ENCODE results near the gene PCDH9. TPM values are rescaled to one million over a fixed set of nuclear protein-coding genes. Genes with fewer than 3 reads are reported as not detected.

Gene PCDH9
- total RNA-seq, 2 donors from 2014 or later: 0.95 to 1.8 TPM

DNA sequence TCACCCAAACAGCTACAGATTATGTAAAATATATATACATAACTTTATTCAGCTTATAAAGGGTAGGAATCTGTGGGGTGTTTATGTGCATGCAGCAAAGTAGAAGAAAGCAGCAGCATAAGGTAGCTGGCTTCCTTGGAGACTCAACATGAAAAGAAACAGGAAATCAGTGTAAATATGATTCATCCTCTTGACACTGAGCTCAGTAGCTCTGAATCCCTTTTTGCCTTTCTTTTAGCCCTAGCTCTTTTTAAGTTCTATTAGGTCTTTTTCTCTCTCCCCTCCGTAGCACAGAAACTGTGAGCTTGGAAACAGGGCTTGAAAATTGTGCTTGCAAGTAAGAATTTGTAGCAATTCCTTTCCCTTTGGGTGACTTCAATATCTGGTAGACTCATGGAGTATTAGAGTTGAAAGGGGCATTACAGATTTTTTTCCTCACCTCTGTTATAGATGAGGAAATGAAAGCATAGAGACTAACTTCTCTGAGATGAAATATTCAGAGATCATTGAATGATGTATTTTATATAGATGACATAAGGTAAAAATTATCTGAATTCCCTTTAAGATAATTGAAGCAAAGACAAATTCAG, 314.4 kb downstream of the PCDH9 start:
- no peaks in the 10 kb centered on the region for H3K36me3 Mint-ChIP-seq (ENCODE audit: low read depth)

DNA sequence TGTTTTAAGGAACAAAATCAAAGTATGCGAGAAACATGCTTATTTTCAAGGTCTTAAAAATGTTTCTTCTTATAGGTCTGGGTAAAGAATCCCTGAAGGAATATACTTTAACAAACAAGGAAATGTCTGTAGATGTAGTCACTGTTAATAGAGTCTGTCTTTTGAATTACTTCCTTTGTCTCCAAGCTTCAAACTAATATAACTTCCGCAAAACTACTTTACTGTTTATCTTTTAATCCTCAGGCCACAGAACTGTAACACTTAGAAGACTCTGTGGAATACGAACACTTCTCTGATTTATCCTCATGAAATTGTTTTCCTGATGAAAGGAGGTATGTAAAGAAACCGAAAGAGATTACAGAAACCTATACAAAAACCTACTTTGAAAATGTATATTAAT, 316.0 kb downstream of the PCDH9 start:
- Mint-ChIP-seq H3K36me3 (ENCODE audit: low read depth) (no peaks in the 10 kb centered on the region), H3K27me3 (ENCODE audit: insufficient read depth) (no peaks in the 10 kb centered on the region), H3K9me3 (no peaks in the 10 kb centered on the region), H3K4me1 (no peaks in the 10 kb centered on the region), H3K27ac (no peak overlapping the region), H3K4me3 (no peak overlapping the region)
- Histone ChIP-seq H3K36me3 (ENCODE audit: control insufficient read depth, insufficient read depth, low read length) (no peaks in the 10 kb centered on the region), H3K9me3 (ENCODE audit: control insufficient read depth, low read length) (no peaks in the 10 kb centered on the region), H3K4me3 (ENCODE audit: low read length) (no peak overlapping the region), H3K27me3 (ENCODE audit: control insufficient read depth, insufficient read depth, low read length, poor library complexity, severe bottlenecking) (no peaks in the 10 kb centered on the region), H3K4me1 (ENCODE audit: control insufficient read depth, insufficient read depth, low read length) (no peaks in the 10 kb centered on the region), H3K27ac (ENCODE audit: low read depth, low read length) (no peak overlapping the region), H3K9ac (ENCODE audit: extremely low read depth, low read length, poor library complexity, severe bottlenecking) (no peak overlapping the region)
- TF ChIP-seq, protein P1, sequence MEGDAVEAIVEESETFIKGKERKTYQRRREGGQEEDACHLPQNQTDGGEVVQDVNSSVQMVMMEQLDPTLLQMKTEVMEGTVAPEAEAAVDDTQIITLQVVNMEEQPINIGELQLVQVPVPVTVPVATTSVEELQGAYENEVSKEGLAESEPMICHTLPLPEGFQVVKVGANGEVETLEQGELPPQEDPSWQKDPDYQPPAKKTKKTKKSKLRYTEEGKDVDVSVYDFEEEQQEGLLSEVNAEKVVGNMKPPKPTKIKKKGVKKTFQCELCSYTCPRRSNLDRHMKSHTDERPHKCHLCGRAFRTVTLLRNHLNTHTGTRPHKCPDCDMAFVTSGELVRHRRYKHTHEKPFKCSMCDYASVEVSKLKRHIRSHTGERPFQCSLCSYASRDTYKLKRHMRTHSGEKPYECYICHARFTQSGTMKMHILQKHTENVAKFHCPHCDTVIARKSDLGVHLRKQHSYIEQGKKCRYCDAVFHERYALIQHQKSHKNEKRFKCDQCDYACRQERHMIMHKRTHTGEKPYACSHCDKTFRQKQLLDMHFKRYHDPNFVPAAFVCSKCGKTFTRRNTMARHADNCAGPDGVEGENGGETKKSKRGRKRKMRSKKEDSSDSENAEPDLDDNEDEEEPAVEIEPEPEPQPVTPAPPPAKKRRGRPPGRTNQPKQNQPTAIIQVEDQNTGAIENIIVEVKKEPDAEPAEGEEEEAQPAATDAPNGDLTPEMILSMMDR (conservative IDR thresholded peaks at IDR 0.05): no peak
- WGBS, 2 experiments (ENCODE audit: insufficient coverage in 1 of 2, insufficient read length in 1 of 2): 83 to 90% methylated on average over 1 to 2 of the region's 4 CpGs
- DNase-seq: no peak

More for the DNA sequence above, 314.4 kb downstream of the PCDH9 start:
- TF ChIP-seq, protein P1 (conservative IDR thresholded peaks at IDR 0.05): no peak
- Mint-ChIP-seq H3K4me3 (no peak overlapping the region), H3K9me3 (no peaks in the 10 kb centered on the region), H3K4me1 (peaks cover 3% of the 10 kb centered on the region), H3K27ac (no peak overlapping the region), H3K27me3 (ENCODE audit: insufficient read depth) (no peaks in the 10 kb centered on the region)
- DNase-seq: no peak
- 92% methylated on average over 1 of the region's 1 CpG; no CpG with 5 or more reads in 1 of the 2 experiments for WGBS, 2 experiments (ENCODE audit: insufficient coverage in 1 of 2, insufficient read length in 1 of 2)
- Histone ChIP-seq H3K9me3 (ENCODE audit: control insufficient read depth, low read length) (no peaks in the 10 kb centered on the region), H3K4me1 (ENCODE audit: control insufficient read depth, insufficient read depth, low read length) (no peaks in the 10 kb centered on the region), H3K27me3 (ENCODE audit: control insufficient read depth, insufficient read depth, low read length, poor library complexity, severe bottlenecking) (no peaks in the 10 kb centered on the region), H3K9ac (ENCODE audit: extremely low read depth, low read length, poor library complexity, severe bottlenecking) (no peak overlapping the region), H3K36me3 (ENCODE audit: control insufficient read depth, insufficient read depth, low read length) (no peaks in the 10 kb centered on the region), H3K4me3 (ENCODE audit: low read length) (no peak overlapping the region), H3K27ac (ENCODE audit: low read depth, low read length) (no peak overlapping the region)

DNA sequence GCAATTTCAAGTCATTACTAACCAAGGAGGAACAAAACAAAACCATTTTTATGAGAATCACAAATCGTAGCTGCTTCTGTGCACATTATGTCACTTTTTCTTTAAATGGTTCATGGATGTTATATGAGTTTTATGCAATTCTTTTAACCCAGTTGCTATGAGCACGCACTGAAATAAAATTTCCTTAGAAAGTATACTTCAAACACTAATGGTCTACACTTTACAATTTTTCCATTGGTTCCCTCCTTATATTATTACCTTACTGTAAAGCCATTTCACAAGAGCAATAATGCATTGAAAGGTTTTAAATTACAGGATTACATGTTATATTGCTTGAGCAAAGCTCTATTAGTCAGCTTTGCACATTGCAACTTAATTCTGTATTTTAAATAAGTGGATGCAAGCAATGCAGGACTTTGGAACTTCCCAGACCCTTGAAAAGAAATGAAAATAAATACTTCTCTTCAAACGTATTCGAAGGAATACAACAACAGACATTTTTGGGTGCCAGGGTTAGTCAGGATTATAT, 318.7 kb downstream of the PCDH9 start:
- H3K4me1 ChIP-seq (ENCODE audit: control insufficient read depth, insufficient read depth, low read length): no peaks in the 10 kb centered on the region
- no peaks in the 10 kb centered on the region for H3K9me3 ChIP-seq (ENCODE audit: control insufficient read depth, low read length)
- TF ChIP-seq, protein P1 (conservative IDR thresholded peaks at IDR 0.05): no peak
- H3K27me3 Mint-ChIP-seq (ENCODE audit: insufficient read depth): no peaks in the 10 kb centered on the region
- no peak overlapping the region for H3K27ac Mint-ChIP-seq
- WGBS, 2 experiments (ENCODE audit: insufficient coverage in 1 of 2, insufficient read length in 1 of 2): 94% methylated on average over 4 of the region's 4 CpGs; no CpG with 5 or more reads in 1 of the 2 experiments
- no peaks in the 10 kb centered on the region for H3K27me3 ChIP-seq (ENCODE audit: control insufficient read depth, insufficient read depth, low read length, poor library complexity, severe bottlenecking)
- no peaks in the 10 kb centered on the region for H3K9me3 Mint-ChIP-seq
- no peak overlapping the region for H3K4me3 Mint-ChIP-seq
- H3K27ac ChIP-seq (ENCODE audit: low read depth, low read length): no peak overlapping the region
- H3K4me3 ChIP-seq (ENCODE audit: low read length): no peak overlapping the region
- H3K4me1 Mint-ChIP-seq: no peaks in the 10 kb centered on the region
- H3K9ac ChIP-seq (ENCODE audit: extremely low read depth, low read length, poor library complexity, severe bottlenecking): no peak overlapping the region
- no peaks in the 10 kb centered on the region for H3K36me3 Mint-ChIP-seq (ENCODE audit: low read depth)
- DNase-seq: no peak
- H3K36me3 ChIP-seq (ENCODE audit: control insufficient read depth, insufficient read depth, low read length): no peaks in the 10 kb centered on the region
